GM23338 (cell line): ENCODE results near the gene GIMAP7. TPM values are rescaled to one million over a fixed set of nuclear protein-coding genes. Genes with fewer than 3 reads are reported as not detected.

Experiments
- ATAC-seq: fragments of 200-7000 bp; cut with Tn5 transposase; 3 replicates; pipeline ENCODE4 v1.9.1; 2020
- DNase-seq: peaks from one replicate; pipeline ENCODE4 v3.0.0-alpha.2; 2015; ENCODE audit warnings: low spot score
- H2AFZ ChIP-seq: fragments of 200-600 bp; sonication (generic); 2 replicates; pipeline ENCODE4 v1.8.0; 2016; ENCODE audit warnings: antibody characterized with exemption, mild to moderate bottlenecking, moderate library complexity
- H3F3A ChIP-seq: fragments of 200-600 bp; sonication (generic); replicated peaks from 2 replicates; pipeline ENCODE4 v1.8.0; 2017; ENCODE audit warnings: antibody characterized with exemption, mixed run types, low read depth
- H3K27ac ChIP-seq: fragments of 200-600 bp; sonication (generic); 2 replicates; pipeline ENCODE4 v1.6.1; 2016; ENCODE audit warnings: low read depth
- H3K27me3 ChIP-seq: fragments of 200-600 bp; sonication (generic); 2 replicates; pipeline ENCODE4 v1.8.0; 2016; ENCODE audit warnings: mild to moderate bottlenecking, mixed run types, moderate library complexity; ENCODE audit not compliant: insufficient read depth
- H3K36me3 ChIP-seq: fragments of 200-600 bp; sonication (generic); 2 replicates; pipeline ENCODE4 v1.8.0; 2016; ENCODE audit warnings: mild to moderate bottlenecking; ENCODE audit not compliant: insufficient read depth
- H3K4me1 ChIP-seq: fragments of 200-600 bp; sonication (generic); 2 replicates; pipeline ENCODE4 v1.8.0; 2016; ENCODE audit warnings: mild to moderate bottlenecking, moderate library complexity; ENCODE audit not compliant: insufficient read depth
- H3K4me2 ChIP-seq: fragments of 200-600 bp; sonication (generic); 2 replicates; pipeline ENCODE4 v1.7.1; 2017; ENCODE audit warnings: mixed run types
- H3K4me3 ChIP-seq: fragments of 200-600 bp; sonication (generic); 2 replicates; pipeline ENCODE4 v1.6.1; 2016; ENCODE audit warnings: mixed run types
- H3K79me2 ChIP-seq: fragments of 200-600 bp; sonication (generic); replicated peaks from 2 replicates; pipeline ENCODE4 v1.8.0; 2017; ENCODE audit warnings: mild to moderate bottlenecking; ENCODE audit not compliant: insufficient read depth
- H3K9me2 ChIP-seq: fragments of 200-600 bp; sonication (generic); 2 replicates; pipeline ENCODE4 v1.8.0; 2017; ENCODE audit not compliant: insufficient read depth
- H4K20me1 ChIP-seq: fragments of 200-600 bp; sonication (generic); replicated peaks from 2 replicates; pipeline ENCODE4 v1.8.0; 2017; ENCODE audit warnings: mild to moderate bottlenecking; ENCODE audit not compliant: insufficient read depth
- H3K27ac Mint-ChIP-seq: 2 replicates; pipeline ENCODE4 v1.8.0; 2020; ENCODE audit warnings: inconsistent platforms, mild to moderate bottlenecking, moderate library complexity, mixed read lengths
- H3K27me3 Mint-ChIP-seq: 3 replicates; pipeline ENCODE4 v1.8.0; 2022; ENCODE audit warnings: low read depth, mild to moderate bottlenecking, moderate library complexity, mixed read lengths, inconsistent platforms; ENCODE audit not compliant: insufficient read depth, poor library complexity
- H3K36me3 Mint-ChIP-seq: 3 replicates; pipeline ENCODE4 v1.8.0; 2021; ENCODE audit warnings: low read depth, mild to moderate bottlenecking, inconsistent platforms, moderate library complexity, mixed read lengths
- H3K4me1 Mint-ChIP-seq: 3 replicates; pipeline ENCODE4 v1.8.0; 2020; ENCODE audit warnings: mild to moderate bottlenecking, inconsistent platforms, mixed read lengths
- H3K4me3 Mint-ChIP-seq: 3 replicates; pipeline ENCODE4 v1.8.0; 2021; ENCODE audit warnings: moderate library complexity, mild to moderate bottlenecking, inconsistent platforms, mixed read lengths
- H3K9me3 Mint-ChIP-seq: 3 replicates; pipeline ENCODE4 v1.8.0; 2020; ENCODE audit warnings: moderate library complexity, mild to moderate bottlenecking, inconsistent platforms, mixed read lengths
- NANOG ChIP-seq: IDR thresholded peaks from 2 replicates; pipeline ENCODE4 v1.6.1; 2016; ENCODE audit warnings: antibody characterized with exemption, borderline replicate concordance
- ZNF114 ChIP-seq: fragments of 250-450 bp; sonication (Bioruptor Pico); IDR thresholded peaks from 2 replicates; pipeline ENCODE4 v1.5.0; 2020; ENCODE audit warnings: mild to moderate bottlenecking, moderate library complexity
- ZNF331 ChIP-seq: fragments of 250-450 bp; sonication (Bioruptor Pico); IDR thresholded peaks from 2 replicates; pipeline ENCODE4 v1.5.0; 2020; ENCODE audit warnings: low read depth, mild to moderate bottlenecking, moderate library complexity
- polyA plus RNA-seq: library from polyadenylated mRNA; unstranded; fragments of >200 nt; fragmentation: Nextera tagmentation; extraction: Ambion mirVana; gene quantifications from 2 replicates; pipeline ENCODE4 v1.2.1, GENCODE V29; 2016
- total RNA-seq: library from RNA; depleted of rRNA; stranded (reverse); fragments of >200 nt; shearing (Covaris generic); gene quantifications from 2 replicates; pipeline ENCODE4 v1.2.3, GENCODE V29; 2014
- TF ChIP-seq, protein P1 (sequence below), 2 experiments: fragments of 200-600 bp in 1 of 2; sonication (generic) in 1 of 2; conservative IDR thresholded peaks; 2 replicates each; pipeline versions ENCODE4 v1.5.1 to v1.6.1; 2016 to 2017; ENCODE audit warnings: antibody characterized with exemption in 2 of 2, low read depth in 2 of 2, mild to moderate bottlenecking in 2 of 2, moderate library complexity in 1 of 2
- TF ChIP-seq, protein P2 (sequence below): fragments of 250-450 bp; sonication (Bioruptor Pico); IDR thresholded peaks from 2 replicates; pipeline ENCODE4 v1.5.0; 2020; ENCODE audit warnings: mild to moderate bottlenecking, moderate library complexity

Gene GIMAP7
- total and polyA plus RNA-seq, 2 experiments from 2014 or later: not detected

DNA sequence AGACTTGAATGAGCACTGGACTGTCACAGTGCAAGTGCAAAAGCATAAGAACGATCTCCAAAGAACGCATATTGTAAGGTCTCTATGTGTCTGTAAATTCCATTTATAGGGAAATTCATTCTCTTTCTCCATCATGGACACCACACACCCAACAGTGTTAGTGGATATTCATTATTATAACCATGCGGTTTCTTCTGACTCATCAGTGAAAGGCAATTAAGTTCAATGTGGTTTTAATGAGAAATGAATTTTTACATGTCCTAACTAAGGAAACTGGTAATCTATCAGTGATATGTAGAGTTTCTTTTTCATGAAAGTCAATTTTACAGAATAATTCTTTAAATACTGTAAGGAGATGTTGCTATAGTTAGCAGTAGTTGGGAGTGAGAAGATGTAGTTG is 38.4 kb upstream of the GIMAP7 start:
- no peaks in the 10 kb centered on the region for H3K36me3 Mint-ChIP-seq
- no peaks in the 10 kb centered on the region for H4K20me1 ChIP-seq

More for the DNA sequence above, 38.4 kb upstream of the GIMAP7 start:
- Histone ChIP-seq H3K36me3 (no peaks in the 10 kb centered on the region), H3K4me2 (no peak overlapping the region), H2AFZ (no peak overlapping the region), H3K4me3 (no peak overlapping the region), H3K27me3 (no peaks in the 10 kb centered on the region), H3K27ac (no peak overlapping the region), H3K4me1 (no peaks in the 10 kb centered on the region), H3K79me2 (no peaks in the 10 kb centered on the region), H3K9me2 (peaks cover 42% of the 10 kb centered on the region), H3F3A (no peaks in the 10 kb centered on the region)
- Mint-ChIP-seq H3K4me3 (no peak overlapping the region), H3K9me3 (peaks cover 3% of the 10 kb centered on the region; the same call in 2 of the 3 replicates), H3K27ac (no peak overlapping the region), H3K27me3 (peaks cover 7% of the 10 kb centered on the region), H3K4me1 (peaks cover 3% of the 10 kb centered on the region; the same call in 1 of the 3 replicates)
- DNase-seq (no peak), ATAC-seq (no peak)
- TF ChIP-seq ZNF331 (CRISPR knock-in tag) (no peak), NANOG (no peak), ZNF114 (CRISPR knock-in tag) (no peak)
- TF ChIP-seq, protein P1, sequence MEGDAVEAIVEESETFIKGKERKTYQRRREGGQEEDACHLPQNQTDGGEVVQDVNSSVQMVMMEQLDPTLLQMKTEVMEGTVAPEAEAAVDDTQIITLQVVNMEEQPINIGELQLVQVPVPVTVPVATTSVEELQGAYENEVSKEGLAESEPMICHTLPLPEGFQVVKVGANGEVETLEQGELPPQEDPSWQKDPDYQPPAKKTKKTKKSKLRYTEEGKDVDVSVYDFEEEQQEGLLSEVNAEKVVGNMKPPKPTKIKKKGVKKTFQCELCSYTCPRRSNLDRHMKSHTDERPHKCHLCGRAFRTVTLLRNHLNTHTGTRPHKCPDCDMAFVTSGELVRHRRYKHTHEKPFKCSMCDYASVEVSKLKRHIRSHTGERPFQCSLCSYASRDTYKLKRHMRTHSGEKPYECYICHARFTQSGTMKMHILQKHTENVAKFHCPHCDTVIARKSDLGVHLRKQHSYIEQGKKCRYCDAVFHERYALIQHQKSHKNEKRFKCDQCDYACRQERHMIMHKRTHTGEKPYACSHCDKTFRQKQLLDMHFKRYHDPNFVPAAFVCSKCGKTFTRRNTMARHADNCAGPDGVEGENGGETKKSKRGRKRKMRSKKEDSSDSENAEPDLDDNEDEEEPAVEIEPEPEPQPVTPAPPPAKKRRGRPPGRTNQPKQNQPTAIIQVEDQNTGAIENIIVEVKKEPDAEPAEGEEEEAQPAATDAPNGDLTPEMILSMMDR (conservative IDR thresholded peaks at IDR 0.05; ENCODE audit: low read depth in 2 of 2): no peak
- TF ChIP-seq, protein P2, sequence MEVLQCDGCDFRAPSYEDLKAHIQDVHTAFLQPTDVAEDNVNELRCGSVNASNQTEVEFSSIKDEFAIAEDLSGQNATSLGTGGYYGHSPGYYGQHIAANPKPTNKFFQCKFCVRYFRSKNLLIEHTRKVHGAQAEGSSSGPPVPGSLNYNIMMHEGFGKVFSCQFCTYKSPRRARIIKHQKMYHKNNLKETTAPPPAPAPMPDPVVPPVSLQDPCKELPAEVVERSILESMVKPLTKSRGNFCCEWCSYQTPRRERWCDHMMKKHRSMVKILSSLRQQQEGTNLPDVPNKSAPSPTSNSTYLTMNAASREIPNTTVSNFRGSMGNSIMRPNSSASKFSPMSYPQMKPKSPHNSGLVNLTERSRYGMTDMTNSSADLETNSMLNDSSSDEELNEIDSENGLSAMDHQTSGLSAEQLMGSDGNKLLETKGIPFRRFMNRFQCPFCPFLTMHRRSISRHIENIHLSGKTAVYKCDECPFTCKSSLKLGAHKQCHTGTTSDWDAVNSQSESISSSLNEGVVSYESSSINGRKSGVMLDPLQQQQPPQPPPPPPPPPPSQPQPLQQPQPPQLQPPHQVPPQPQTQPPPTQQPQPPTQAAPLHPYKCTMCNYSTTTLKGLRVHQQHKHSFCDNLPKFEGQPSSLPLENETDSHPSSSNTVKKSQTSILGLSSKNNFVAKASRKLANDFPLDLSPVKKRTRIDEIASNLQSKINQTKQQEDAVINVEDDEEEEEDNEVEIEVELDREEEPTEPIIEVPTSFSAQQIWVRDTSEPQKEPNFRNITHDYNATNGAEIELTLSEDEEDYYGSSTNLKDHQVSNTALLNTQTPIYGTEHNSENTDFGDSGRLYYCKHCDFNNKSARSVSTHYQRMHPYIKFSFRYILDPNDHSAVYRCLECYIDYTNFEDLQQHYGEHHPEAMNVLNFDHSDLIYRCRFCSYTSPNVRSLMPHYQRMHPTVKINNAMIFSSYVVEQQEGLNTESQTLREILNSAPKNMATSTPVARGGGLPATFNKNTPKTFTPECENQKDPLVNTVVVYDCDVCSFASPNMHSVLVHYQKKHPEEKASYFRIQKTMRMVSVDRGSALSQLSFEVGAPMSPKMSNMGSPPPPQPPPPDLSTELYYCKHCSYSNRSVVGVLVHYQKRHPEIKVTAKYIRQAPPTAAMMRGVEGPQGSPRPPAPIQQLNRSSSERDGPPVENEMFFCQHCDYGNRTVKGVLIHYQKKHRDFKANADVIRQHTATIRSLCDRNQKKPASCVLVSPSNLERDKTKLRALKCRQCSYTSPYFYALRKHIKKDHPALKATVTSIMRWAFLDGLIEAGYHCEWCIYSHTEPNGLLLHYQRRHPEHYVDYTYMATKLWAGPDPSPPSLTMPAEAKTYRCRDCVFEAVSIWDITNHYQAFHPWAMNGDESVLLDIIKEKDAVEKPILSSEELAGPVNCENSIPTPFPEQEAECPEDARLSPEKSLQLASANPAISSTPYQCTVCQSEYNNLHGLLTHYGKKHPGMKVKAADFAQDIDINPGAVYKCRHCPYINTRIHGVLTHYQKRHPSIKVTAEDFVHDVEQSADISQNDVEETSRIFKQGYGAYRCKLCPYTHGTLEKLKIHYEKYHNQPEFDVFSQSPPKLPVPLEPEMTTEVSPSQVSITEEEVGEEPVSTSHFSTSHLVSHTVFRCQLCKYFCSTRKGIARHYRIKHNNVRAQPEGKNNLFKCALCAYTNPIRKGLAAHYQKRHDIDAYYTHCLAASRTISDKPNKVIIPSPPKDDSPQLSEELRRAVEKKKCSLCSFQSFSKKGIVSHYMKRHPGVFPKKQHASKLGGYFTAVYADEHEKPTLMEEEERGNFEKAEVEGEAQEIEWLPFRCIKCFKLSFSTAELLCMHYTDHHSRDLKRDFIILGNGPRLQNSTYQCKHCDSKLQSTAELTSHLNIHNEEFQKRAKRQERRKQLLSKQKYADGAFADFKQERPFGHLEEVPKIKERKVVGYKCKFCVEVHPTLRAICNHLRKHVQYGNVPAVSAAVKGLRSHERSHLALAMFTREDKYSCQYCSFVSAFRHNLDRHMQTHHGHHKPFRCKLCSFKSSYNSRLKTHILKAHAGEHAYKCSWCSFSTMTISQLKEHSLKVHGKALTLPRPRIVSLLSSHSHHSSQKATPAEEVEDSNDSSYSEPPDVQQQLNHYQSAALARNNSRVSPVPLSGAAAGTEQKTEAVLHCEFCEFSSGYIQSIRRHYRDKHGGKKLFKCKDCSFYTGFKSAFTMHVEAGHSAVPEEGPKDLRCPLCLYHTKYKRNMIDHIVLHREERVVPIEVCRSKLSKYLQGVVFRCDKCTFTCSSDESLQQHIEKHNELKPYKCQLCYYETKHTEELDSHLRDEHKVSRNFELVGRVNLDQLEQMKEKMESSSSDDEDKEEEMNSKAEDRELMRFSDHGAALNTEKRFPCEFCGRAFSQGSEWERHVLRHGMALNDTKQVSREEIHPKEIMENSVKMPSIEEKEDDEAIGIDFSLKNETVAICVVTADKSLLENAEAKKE (CRISPR knock-in tag): no peak
